Measurements from ENCODE around the gene ADGRL3.
A peak's percentile ranks its signal among the peaks of the same experiment; 100 is the strongest.

Gene ADGRL3

GRCh38 chr4:61200187-61200915 lies at the start of gene ADGRL3:
Gene ADGRL3, plus strand, starts transcription at chr4:61200326.
- no peak within 1 kb of the TSS for H3K27ac ChIP-seq
- no peak for DNase-seq (ENCODE audit: low read depth, low spot score)

GRCh38 chr4:61152433-61152832 lies 47.7 kb upstream of the ADGRL3 start:
- no peak for DNase-seq (ENCODE audit: low read depth, low spot score)
- no peak overlapping the region for H3K27ac ChIP-seq

- no peak for DNase-seq (ENCODE audit: low read depth, low spot score)
- H3K27ac ChIP-seq = no peak overlapping the region
Observed at GRCh38 chr4:61160478-61160877, 39.6 kb upstream of the ADGRL3 start.

- H3K27ac ChIP-seq = no peak overlapping the region
- no peak for DNase-seq (ENCODE audit: low read depth, low spot score)
Observed at GRCh38 chr4:61162116-61162515, 38.0 kb upstream of the ADGRL3 start.

GRCh38 chr4:61173799-61174198 lies 26.3 kb upstream of the ADGRL3 start:
- H3K27ac ChIP-seq = no peak overlapping the region
- no peak for DNase-seq (ENCODE audit: low read depth, low spot score)

- H3K27ac ChIP-seq = no peak overlapping the region
- no peak for DNase-seq (ENCODE audit: low read depth, low spot score)
Observed at GRCh38 chr4:61175495-61175894, 24.6 kb upstream of the ADGRL3 start.

GRCh38 chr4:61177367-61177766 lies 22.8 kb upstream of the ADGRL3 start:
- H3K27ac ChIP-seq = no peak overlapping the region
- no peak for DNase-seq (ENCODE audit: low read depth, low spot score)

GRCh38 chr4:61180405-61180804 lies 19.7 kb upstream of the ADGRL3 start:
- no peak for DNase-seq (ENCODE audit: low read depth, low spot score)
- no peak overlapping the region for H3K27ac ChIP-seq

GRCh38 chr4:61182915-61183314 lies 17.2 kb upstream of the ADGRL3 start:
- H3K27ac ChIP-seq = no peak overlapping the region
- no peak for DNase-seq (ENCODE audit: low read depth, low spot score)

GRCh38 chr4:61185288-61185687 lies 14.8 kb upstream of the ADGRL3 start:
- DNase-seq (ENCODE audit: low read depth, low spot score) = no peak

GRCh38 chr4:61192392-61192791 lies 7.7 kb upstream of the ADGRL3 start:
- DNase-seq (ENCODE audit: low read depth, low spot score) = no peak

More at GRCh38 chr4:61185288-61185687, 14.8 kb upstream of the ADGRL3 start:
- H3K27ac ChIP-seq = no peak overlapping the region

GRCh38 chr4:61193863-61194262 lies 6.3 kb upstream of the ADGRL3 start:
- H3K27ac ChIP-seq = no peak overlapping the region
- no peak for DNase-seq (ENCODE audit: low read depth, low spot score)

More at GRCh38 chr4:61192392-61192791, 7.7 kb upstream of the ADGRL3 start:
- H3K27ac ChIP-seq = no peak overlapping the region

GRCh38 chr4:61194571-61194970 lies 5.6 kb upstream of the ADGRL3 start:
- no peak overlapping the region for H3K27ac ChIP-seq
- DNase-seq (ENCODE audit: low read depth, low spot score) = no peak

- DNase-seq (ENCODE audit: low read depth, low spot score) = no peak
- H3K27ac ChIP-seq = no peak overlapping the region
Observed at GRCh38 chr4:61195101-61195500, 5.0 kb upstream of the ADGRL3 start.

- DNase-seq (ENCODE audit: low read depth, low spot score) = no peak
- no peak overlapping the region for H3K27ac ChIP-seq
Observed at GRCh38 chr4:61198686-61199085, 1.4 kb upstream of the ADGRL3 start.

GRCh38 chr4:61199873-61200186 lies 296 bp upstream of the ADGRL3 start:
- no peak for DNase-seq (ENCODE audit: low read depth, low spot score)
- H3K27ac ChIP-seq = no peak overlapping the region

GRCh38 chr4:61200916-61201526 lies 895 bp downstream of the ADGRL3 start:
- DNase-seq (ENCODE audit: low read depth, low spot score) = no peak
- H3K27ac ChIP-seq = no peak overlapping the region

- no peak overlapping the region for H3K27ac ChIP-seq
- DNase-seq (ENCODE audit: low read depth, low spot score) = no peak
Observed at GRCh38 chr4:61201561-61201960, 1.4 kb downstream of the ADGRL3 start.

GRCh38 chr4:61201961-61202637 lies 2.0 kb downstream of the ADGRL3 start:
- H3K27ac ChIP-seq = no peak overlapping the region
- DNase-seq (ENCODE audit: low read depth, low spot score) = no peak

- peak; percentile 31 for DNase-seq (ENCODE audit: low read depth, low spot score)
Observed at GRCh38 chr4:61202638-61203435, 2.7 kb downstream of the ADGRL3 start.

GRCh38 chr4:61203436-61203790 lies 3.3 kb downstream of the ADGRL3 start:
- no peak for DNase-seq (ENCODE audit: low read depth, low spot score)
- no peak overlapping the region for H3K27ac ChIP-seq

More at GRCh38 chr4:61202638-61203435, 2.7 kb downstream of the ADGRL3 start:
- H3K27ac ChIP-seq = no peak overlapping the region
